Parathyroid adenoma (tissue), 2 donors: ENCODE measurements around the gene TBCD.
"Not testable (repeated sequence)": the region's sequence is repeated elsewhere in the genome, so short reads cannot be mapped to it uniquely, and the experiment has no call there.

Experiments
- H2AFZ ChIP-seq: fragments of 300-600 bp; sonication (generic); one replicate; pipeline ENCODE4 v1.7.0; 2017; ENCODE audit warnings: antibody characterized with exemption, mild to moderate bottlenecking
- H3K27ac ChIP-seq: fragments of 300-600 bp; sonication (generic); one replicate; pipeline ENCODE4 v1.7.0; 2017
- H3K27me3 ChIP-seq: fragments of 300-600 bp; sonication (generic); one replicate; pipeline ENCODE4 v1.7.0; 2017; ENCODE audit warnings: low read length; ENCODE audit not compliant: control insufficient read depth, insufficient read depth
- H3K36me3 ChIP-seq: fragments of 300-600 bp; sonication (generic); one replicate; pipeline ENCODE4 v1.7.0; 2017; ENCODE audit warnings: low read length; ENCODE audit not compliant: control insufficient read depth, insufficient read depth
- H3K4me1 ChIP-seq: fragments of 300-600 bp; sonication (generic); one replicate; pipeline ENCODE4 v1.7.0; 2017; ENCODE audit warnings: control low read depth
- H3K4me2 ChIP-seq: fragments of 300-600 bp; sonication (generic); one replicate; pipeline ENCODE4 v1.7.0; 2017; ENCODE audit warnings: low read length
- H3K4me3 ChIP-seq: fragments of 300-600 bp; sonication (generic); one replicate; pipeline ENCODE4 v1.7.0; 2017; ENCODE audit warnings: low read depth, low read length
- H3K79me2 ChIP-seq: fragments of 300-600 bp; sonication (generic); one replicate; pipeline ENCODE4 v1.7.0; 2017; ENCODE audit warnings: control low read depth
- H3K9ac ChIP-seq: fragments of 300-600 bp; sonication (generic); one replicate; pipeline ENCODE4 v1.7.0; 2017; ENCODE audit warnings: mild to moderate bottlenecking
- H3K9me3 ChIP-seq: fragments of 300-600 bp; sonication (generic); one replicate; pipeline ENCODE4 v1.7.0; 2017; ENCODE audit warnings: low read length; ENCODE audit not compliant: control insufficient read depth
- TF ChIP-seq, protein P1 (sequence below): fragments of 300-600 bp; sonication (generic); IDR thresholded peaks from one replicate; pipeline ENCODE4 v1.7.0; 2017; ENCODE audit warnings: antibody characterized with exemption, mild to moderate bottlenecking
- donor health status: primary hyperparathyroidism.

TBCD gene

DNA sequence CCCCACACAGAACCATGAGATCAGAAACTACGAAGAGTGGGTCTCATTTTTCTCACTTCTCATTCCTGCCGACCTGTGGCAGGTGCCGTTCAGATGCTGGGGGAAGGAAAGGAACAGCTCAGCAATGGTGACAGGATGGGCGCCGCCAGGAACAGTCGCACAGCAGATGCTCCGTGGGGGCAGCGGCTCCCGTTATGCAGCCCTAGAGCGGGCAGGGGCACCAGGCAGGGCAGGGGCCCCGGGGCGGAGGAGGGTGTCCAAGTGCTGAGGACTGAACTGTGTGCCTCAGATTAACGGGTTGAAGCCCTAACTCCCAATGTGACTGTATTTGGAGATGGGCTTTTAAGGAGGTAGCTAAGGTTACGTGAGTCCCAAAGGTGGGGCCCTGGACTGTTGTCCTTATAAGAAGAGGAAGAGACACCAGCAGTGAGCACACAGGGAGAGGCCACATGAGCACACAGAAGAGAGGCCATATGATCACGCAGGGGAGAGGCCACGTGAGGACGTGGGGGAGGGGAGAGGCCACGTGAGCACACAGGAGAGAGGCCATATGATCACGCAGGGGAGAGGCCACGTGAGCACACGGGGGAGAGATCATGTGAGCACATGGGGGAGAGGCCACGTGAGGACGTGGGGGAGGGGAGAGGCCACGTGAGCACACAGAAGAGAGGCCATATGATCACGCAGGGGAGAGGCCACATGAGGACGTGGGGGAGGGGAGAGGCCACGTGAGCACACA is 231.8 kb downstream of the TBCD start:
- H3K27ac ChIP-seq = no peak overlapping the region
- peaks cover 7% of the 10 kb centered on the region for H3K4me1 ChIP-seq
- no peak overlapping the region for H3K9ac ChIP-seq
- H3K79me2 ChIP-seq = no peaks in the 10 kb centered on the region
- no peaks in the 10 kb centered on the region for H3K9me3 ChIP-seq
- TF ChIP-seq, protein P1, sequence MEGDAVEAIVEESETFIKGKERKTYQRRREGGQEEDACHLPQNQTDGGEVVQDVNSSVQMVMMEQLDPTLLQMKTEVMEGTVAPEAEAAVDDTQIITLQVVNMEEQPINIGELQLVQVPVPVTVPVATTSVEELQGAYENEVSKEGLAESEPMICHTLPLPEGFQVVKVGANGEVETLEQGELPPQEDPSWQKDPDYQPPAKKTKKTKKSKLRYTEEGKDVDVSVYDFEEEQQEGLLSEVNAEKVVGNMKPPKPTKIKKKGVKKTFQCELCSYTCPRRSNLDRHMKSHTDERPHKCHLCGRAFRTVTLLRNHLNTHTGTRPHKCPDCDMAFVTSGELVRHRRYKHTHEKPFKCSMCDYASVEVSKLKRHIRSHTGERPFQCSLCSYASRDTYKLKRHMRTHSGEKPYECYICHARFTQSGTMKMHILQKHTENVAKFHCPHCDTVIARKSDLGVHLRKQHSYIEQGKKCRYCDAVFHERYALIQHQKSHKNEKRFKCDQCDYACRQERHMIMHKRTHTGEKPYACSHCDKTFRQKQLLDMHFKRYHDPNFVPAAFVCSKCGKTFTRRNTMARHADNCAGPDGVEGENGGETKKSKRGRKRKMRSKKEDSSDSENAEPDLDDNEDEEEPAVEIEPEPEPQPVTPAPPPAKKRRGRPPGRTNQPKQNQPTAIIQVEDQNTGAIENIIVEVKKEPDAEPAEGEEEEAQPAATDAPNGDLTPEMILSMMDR = no peak
- no peak overlapping the region for H2AFZ ChIP-seq
- H3K36me3 ChIP-seq = no peaks in the 10 kb centered on the region
- H3K27me3 ChIP-seq = no peaks in the 10 kb centered on the region
- no peak overlapping the region for H3K4me2 ChIP-seq
- H3K4me3 ChIP-seq = no peak overlapping the region

DNA sequence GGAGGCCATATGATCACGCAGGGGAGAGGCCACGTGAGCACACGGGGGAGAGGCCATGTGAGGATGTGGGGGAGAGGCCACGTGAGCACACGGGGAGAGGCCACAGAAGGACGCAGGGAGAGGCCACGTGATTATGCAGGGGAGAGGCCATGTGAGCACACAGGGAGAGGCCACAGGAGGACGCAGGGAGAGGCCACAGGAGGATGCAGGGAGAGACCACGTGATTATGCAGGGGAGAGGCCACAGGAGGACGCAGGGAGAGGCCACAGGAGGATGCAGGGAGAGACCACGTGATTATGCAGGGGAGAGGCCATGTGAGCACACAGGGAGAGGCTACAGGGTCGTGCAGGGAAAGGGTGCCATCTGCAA is 232.4 kb downstream of the TBCD start:
- H3K4me1 ChIP-seq, H3K9me3 ChIP-seq, H3K36me3 ChIP-seq, H3K27ac ChIP-seq, H3K79me2 ChIP-seq, H3K9ac ChIP-seq, H2AFZ ChIP-seq, H3K27me3 ChIP-seq, H3K4me3 ChIP-seq, H3K4me2 ChIP-seq: not testable (repeated sequence)

DNA sequence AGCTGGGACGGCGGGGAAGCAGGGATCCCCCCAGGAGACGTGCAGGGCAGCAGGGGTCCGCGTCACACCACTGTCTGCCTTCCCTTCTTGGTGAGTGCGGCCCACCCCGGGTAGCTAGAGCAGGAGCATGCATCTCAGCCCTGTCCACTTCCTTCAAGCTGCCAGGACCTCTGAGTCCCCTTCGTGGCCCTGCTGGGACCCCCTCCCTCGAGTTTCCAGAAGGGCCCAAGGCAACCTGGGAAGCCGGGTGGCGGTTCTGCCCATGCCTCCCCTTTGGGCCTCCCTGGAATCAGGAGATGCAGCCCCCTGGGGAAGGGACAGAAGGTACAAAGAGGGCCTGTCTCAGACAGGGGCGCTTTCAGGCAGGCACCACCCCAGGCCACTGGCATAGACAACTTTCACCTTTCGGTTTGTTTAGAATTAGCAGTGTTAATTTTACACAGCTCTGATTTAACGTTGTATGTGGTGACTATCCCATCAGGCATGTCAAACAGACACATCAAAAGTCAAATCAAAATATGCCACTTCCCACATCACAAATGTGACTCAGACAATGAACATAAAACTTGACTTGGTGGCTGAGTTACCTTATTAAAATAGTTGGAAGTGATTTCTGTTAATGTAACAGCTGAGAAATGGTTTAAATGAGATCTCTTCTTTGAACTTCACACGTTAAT is 233.0 kb downstream of the TBCD start:
- H3K9ac ChIP-seq = no peak overlapping the region
- H3K4me3 ChIP-seq = no peak overlapping the region
- no peaks in the 10 kb centered on the region for H3K9me3 ChIP-seq
- no peak overlapping the region for H2AFZ ChIP-seq
- H3K36me3 ChIP-seq = no peaks in the 10 kb centered on the region
- no peak overlapping the region for H3K27ac ChIP-seq
- TF ChIP-seq, protein P1 = no peak
- H3K4me2 ChIP-seq = no peak overlapping the region
- no peaks in the 10 kb centered on the region for H3K79me2 ChIP-seq
- no peaks in the 10 kb centered on the region for H3K27me3 ChIP-seq
- peaks cover 7% of the 10 kb centered on the region for H3K4me1 ChIP-seq

DNA sequence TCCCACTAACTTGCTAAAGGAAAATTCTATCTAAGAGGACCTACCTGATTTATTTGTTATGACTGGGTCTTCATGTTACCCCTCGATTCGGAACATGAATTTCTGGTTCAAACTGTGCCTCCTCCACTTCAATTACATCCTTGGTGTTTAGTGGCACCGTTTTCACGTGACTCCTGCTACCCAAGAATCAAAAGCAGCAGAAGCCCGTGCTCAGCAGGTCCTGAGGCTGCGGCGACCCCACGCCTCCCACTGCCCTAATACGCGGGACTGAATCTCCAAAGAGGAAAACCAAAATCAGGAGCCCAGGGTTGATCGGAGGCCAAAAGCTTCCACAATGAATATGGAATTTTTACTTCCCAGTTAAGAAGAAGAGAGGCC is 233.6 kb downstream of the TBCD start:
- Histone ChIP-seq H3K27me3 (no peaks in the 10 kb centered on the region), H3K4me1 (peaks cover 7% of the 10 kb centered on the region), H3K4me2 (no peak overlapping the region), H3K79me2 (no peaks in the 10 kb centered on the region), H3K9ac (no peak overlapping the region), H3K27ac (no peak overlapping the region), H3K36me3 (no peaks in the 10 kb centered on the region), H3K4me3 (no peak overlapping the region), H2AFZ (no peak overlapping the region), H3K9me3 (no peaks in the 10 kb centered on the region)
- TF ChIP-seq, protein P1 = no peak

DNA sequence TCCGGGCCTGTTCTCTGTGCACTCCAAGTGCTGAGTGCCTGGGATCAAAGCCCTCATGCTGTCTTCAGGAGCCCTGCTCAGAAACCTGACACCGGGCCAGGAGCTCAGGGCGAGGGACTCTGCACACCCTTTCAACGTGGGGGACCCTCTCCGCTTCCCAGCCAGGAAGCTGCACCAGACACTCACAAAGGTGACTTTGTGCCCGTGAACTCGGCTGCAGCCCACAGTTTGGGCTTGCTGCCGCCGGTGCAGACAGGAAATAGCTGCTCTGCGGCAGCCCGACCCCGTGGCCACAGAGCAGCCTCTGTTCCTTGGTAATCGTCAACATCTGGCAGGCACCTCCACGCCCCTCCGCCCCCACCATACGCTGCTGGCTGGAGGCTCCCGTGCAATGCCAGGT is 234.1 kb downstream of the TBCD start:
- Histone ChIP-seq H2AFZ (peak overlapping the region; percentile 63), H3K27me3 (no peaks in the 10 kb centered on the region), H3K79me2 (no peaks in the 10 kb centered on the region), H3K27ac (no peak overlapping the region), H3K9me3 (no peaks in the 10 kb centered on the region), H3K4me3 (no peak overlapping the region), H3K4me1 (peaks cover 7% of the 10 kb centered on the region), H3K9ac (no peak overlapping the region), H3K36me3 (no peaks in the 10 kb centered on the region), H3K4me2 (no peak overlapping the region)
- TF ChIP-seq, protein P1 = no peak

DNA sequence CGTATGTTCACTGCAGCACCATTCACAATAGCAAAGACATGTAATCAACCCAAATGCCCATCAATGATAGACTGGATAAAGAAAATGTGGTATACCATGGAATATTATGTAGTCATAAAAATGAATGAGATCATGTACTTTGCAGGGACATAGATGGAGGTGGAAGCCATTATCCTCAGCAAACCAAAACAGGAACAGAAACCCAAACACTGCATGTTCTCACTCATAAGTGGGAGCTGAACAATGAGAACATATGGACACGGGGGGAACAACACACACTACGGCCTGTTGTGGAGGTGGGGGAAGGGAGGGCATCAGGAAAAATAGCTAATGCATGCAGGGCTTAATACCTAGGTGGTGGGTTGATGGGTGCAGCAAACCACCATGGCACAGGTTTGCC is 237.2 kb downstream of the TBCD start:
- H3K4me3 ChIP-seq, H3K27ac ChIP-seq, H3K9ac ChIP-seq, H3K79me2 ChIP-seq, H3K9me3 ChIP-seq, H2AFZ ChIP-seq, H3K36me3 ChIP-seq, H3K4me1 ChIP-seq, H3K27me3 ChIP-seq, H3K4me2 ChIP-seq: not testable (repeated sequence)
